Gastroesophageal sphincter (tissue), 4 donors: Measurements from ENCODE around the gene CBX6. TPM values are rescaled to one million over a fixed set of nuclear protein-coding genes. Genes with fewer than 3 reads are reported as not detected.

ENCODE experiments used
- ATAC-seq: fragments of 150-250 bp; one replicate; pipeline ENCODE4 v1.9.1; 2016; ENCODE audit warnings: mild to moderate bottlenecking, moderate library complexity
- H3K27ac ChIP-seq, 4 donors: fragments of 200-600 bp; sonication (generic) in 3 of 4; 1 replicate in 3 of 4; 2 replicates in 1 of 4; pipeline ENCODE4 v1.5.1; 2016 to 2019
- H3K27me3 ChIP-seq: fragments of 200-600 bp; sonication (generic); one replicate; pipeline ENCODE4 v1.5.1; 2019
- H3K36me3 ChIP-seq, 2 donors: fragments of 200-600 bp; sonication (generic); one replicate each; pipeline ENCODE4 v1.5.1; 2019; ENCODE audit warnings: control low read depth in 1 of 2
- H3K4me1 ChIP-seq, 3 donors: fragments of 200-600 bp; sonication (generic); 1 replicate in 2 of 3; 2 replicates in 1 of 3; pipeline ENCODE4 v1.5.1; 2016 to 2019; ENCODE audit warnings: control low read depth in 2 of 3
- H3K4me3 ChIP-seq, 2 donors: fragments of 200-600 bp; sonication (generic); one replicate each; pipeline ENCODE4 v1.5.1; 2019; ENCODE audit warnings: mild to moderate bottlenecking in 1 of 2, moderate library complexity in 1 of 2
- H3K9me3 ChIP-seq, 3 donors: fragments of 200-600 bp; sonication (generic); one replicate each; pipeline ENCODE4 v1.5.1; 2017 to 2019; ENCODE audit warnings: control low read depth in 2 of 3
- EP300 ChIP-seq: sonication (generic); formaldehyde crosslinking; IDR thresholded peaks from one replicate; pipeline ENCODE4 v1.6.1; 2017; ENCODE audit warnings: antibody characterized with exemption, mild to moderate bottlenecking
- POLR2A ChIP-seq, 2 donors: fragments of 450-650 bp; IDR thresholded peaks; one replicate each; pipeline ENCODE4 v1.6.1; 2017; ENCODE audit warnings: antibody characterized with exemption in 2 of 2, mild to moderate bottlenecking in 2 of 2, moderate library complexity in 1 of 2
- POLR2AphosphoS5 ChIP-seq: sonication (generic); formaldehyde crosslinking; IDR thresholded peaks from one replicate; pipeline ENCODE4 v1.6.1; 2017; ENCODE audit warnings: antibody characterized with exemption
- WGBS, 2 donors: methylation state at CpG; one replicate each; pipeline ENCODE4 v1.1.5; 2018; ENCODE audit warnings: low coverage in 1 of 2; 5-methylcytosine and 5-hydroxymethylcytosine counted together
- total RNA-seq, 4 donors: library from RNA; depleted of rRNA; stranded (reverse); fragments of >200 nt; gene quantifications; one replicate each; pipeline ENCODE4 v1.1.0, GENCODE V29; 2016
- TF ChIP-seq, protein P1 (sequence below), 4 experiments: fragments of 200-600 bp in 2 of 4; fragments of 450-650 bp in 2 of 4; sonication (generic) in 1 of 4; IDR thresholded peaks; one replicate each; pipeline ENCODE4 v1.5.1; 2017 to 2019; ENCODE audit warnings: antibody characterized with exemption in 4 of 4, mild to moderate bottlenecking in 2 of 4, moderate library complexity in 2 of 4

Gene CBX6
- total RNA-seq, 4 donors from 2014 or later, result 77.3 to 187 (median 105) TPM

- Histone ChIP-seq H3K27ac (no peak overlapping the region), H3K9me3 (no peaks in the 10 kb centered on the region), H3K36me3 (peaks cover 0 to 6% of the 10 kb centered on the region in 2 donors), H3K4me3 (no peak overlapping the region), H3K4me1 (no peaks in the 10 kb centered on the region), H3K27me3 (no peaks in the 10 kb centered on the region)
- TF ChIP-seq EP300 (no peak), POLR2A (IDR thresholded peaks at IDR 0.05) (no peak), POLR2AphosphoS5 (no peak)
- TF ChIP-seq, protein P1, sequence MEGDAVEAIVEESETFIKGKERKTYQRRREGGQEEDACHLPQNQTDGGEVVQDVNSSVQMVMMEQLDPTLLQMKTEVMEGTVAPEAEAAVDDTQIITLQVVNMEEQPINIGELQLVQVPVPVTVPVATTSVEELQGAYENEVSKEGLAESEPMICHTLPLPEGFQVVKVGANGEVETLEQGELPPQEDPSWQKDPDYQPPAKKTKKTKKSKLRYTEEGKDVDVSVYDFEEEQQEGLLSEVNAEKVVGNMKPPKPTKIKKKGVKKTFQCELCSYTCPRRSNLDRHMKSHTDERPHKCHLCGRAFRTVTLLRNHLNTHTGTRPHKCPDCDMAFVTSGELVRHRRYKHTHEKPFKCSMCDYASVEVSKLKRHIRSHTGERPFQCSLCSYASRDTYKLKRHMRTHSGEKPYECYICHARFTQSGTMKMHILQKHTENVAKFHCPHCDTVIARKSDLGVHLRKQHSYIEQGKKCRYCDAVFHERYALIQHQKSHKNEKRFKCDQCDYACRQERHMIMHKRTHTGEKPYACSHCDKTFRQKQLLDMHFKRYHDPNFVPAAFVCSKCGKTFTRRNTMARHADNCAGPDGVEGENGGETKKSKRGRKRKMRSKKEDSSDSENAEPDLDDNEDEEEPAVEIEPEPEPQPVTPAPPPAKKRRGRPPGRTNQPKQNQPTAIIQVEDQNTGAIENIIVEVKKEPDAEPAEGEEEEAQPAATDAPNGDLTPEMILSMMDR (IDR thresholded peaks at IDR 0.05), result no peak
- WGBS, 2 donors, result 76 to 79% methylated on average over 5 of the region's 5 CpGs
- ATAC-seq, result no peak
Observed at GRCh38 chr22:38826801-38827200, 45.2 kb downstream of the CBX6 start.

DNA sequence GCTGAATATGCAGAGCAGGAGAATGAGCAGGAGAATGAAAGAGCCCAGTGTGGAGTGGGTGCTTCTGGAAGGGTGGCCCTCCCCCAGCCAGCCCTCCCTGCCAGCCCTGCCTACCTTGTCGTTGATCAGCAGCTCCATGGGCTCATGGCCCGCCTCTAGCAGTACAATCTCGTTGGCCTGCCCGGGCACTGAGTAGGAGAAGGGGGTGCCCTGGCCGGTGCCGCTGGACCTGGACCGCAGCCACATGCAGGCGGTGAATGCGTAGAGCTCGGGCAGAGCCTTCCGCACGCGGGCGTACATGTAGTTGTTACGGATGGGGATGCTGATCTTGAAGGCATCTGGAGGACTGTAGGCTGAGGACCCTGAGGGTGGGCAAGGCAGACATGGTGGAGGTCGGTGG is 45.6 kb downstream of the CBX6 start:
- H3K36me3 ChIP-seq, result peaks cover 0 to 6% of the 10 kb centered on the region in 2 donors
- TF ChIP-seq POLR2AphosphoS5, result no peak
- TF ChIP-seq, protein P1 (IDR thresholded peaks at IDR 0.05), result no peak
- ATAC-seq, result no peak
- no peaks in the 10 kb centered on the region for H3K27me3 ChIP-seq
- H3K9me3 ChIP-seq, result no peaks in the 10 kb centered on the region
- no CpG with 5 or more reads among the region's 16 CpGs for WGBS, 2 donors
- H3K4me1 ChIP-seq, result no peaks in the 10 kb centered on the region
- H3K27ac ChIP-seq, result no peak overlapping the region
- no peak overlapping the region for H3K4me3 ChIP-seq

DNA sequence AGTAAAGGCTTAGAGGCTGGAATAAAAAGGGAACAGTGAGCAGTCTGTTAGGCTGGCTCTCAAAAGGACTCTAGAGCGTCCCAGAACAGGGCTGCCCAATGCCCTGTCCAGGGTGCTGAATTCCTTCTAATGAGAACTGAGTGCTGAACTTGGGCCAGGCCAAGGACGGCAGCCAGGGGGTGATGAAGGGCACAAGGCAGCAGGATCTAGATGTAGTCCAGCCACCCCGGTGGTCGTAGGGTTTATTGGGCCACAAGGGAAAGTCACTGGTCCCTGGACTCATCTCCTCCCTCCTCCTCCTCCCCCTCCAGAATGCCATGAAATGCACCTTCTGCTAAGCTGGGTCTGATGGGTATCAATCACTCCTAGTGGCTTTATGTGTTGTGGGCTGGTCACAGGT is 47.4 kb downstream of the CBX6 start:
- TF ChIP-seq POLR2A (IDR thresholded peaks at IDR 0.05) (no peak), EP300 (no peak), POLR2AphosphoS5 (no peak)
- TF ChIP-seq, protein P1 (IDR thresholded peaks at IDR 0.05), result no peak
- H3K36me3 ChIP-seq, result peaks cover 0 to 6% of the 10 kb centered on the region in 2 donors
- no peak overlapping the region for H3K4me3 ChIP-seq
- no peaks in the 10 kb centered on the region for H3K9me3 ChIP-seq
- WGBS, 2 donors, result 0 to 8% methylated on average over 3 to 4 of the region's 4 CpGs
- ATAC-seq, result peak; percentile 62
- no peaks in the 10 kb centered on the region for H3K4me1 ChIP-seq
- no peaks in the 10 kb centered on the region for H3K27me3 ChIP-seq
- H3K27ac ChIP-seq, result no peak overlapping the region

DNA sequence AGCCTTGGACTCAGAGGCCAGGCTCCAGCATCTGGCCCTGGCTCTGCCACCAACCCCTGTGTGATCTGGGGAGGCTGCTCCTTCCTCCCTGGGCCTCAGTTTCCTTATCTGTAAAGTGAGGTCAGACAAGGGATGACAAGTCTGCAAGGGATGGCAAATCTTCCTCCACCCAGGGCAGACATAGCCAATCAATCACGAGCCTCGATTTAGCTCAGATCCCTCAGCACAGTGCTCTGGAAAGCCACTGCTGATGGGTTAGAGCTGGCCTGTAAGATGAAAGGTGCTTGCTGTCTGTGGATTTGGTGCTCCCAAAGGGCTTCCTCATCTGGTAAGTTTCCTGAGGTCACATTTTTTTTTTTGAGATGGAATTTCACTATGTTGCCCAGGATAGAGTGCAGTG is 48.4 kb downstream of the CBX6 start:
- H3K4me1 ChIP-seq, result no peaks in the 10 kb centered on the region
- TF ChIP-seq, protein P1 (IDR thresholded peaks at IDR 0.05), result no peak
- TF ChIP-seq POLR2AphosphoS5 (no peak), POLR2A (IDR thresholded peaks at IDR 0.05) (no peak), EP300 (no peak)
- H3K4me3 ChIP-seq, result no peak overlapping the region
- H3K36me3 ChIP-seq, result peaks cover 0 to 6% of the 10 kb centered on the region in 2 donors
- H3K27me3 ChIP-seq, result no peaks in the 10 kb centered on the region
- no peak for ATAC-seq
- no peaks in the 10 kb centered on the region for H3K9me3 ChIP-seq
- 79 to 80% methylated on average over 2 of the region's 2 CpGs for WGBS, 2 donors
- H3K27ac ChIP-seq, result no peak overlapping the region

DNA sequence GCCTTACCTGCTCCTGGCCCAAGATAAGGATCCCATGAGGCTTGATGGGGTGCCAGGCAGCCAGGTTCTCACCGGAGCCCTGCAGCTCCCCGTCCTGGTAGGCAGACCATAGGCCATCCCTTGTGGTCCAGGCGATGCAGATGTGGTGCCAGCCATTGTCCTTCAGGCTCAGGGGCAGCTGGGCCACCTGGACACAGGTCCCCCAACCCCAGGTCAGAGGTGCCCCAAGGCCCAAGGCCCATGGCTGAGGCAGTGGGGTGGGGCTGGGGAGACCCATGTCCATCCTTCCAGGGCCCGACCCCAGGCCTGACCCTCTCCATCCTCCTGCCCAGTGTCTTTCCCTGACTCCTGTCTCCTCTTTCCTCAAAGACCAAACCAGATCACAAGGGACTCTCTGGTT is 48.9 kb downstream of the CBX6 start:
- Histone ChIP-seq H3K36me3 (peaks cover 0 to 6% of the 10 kb centered on the region in 2 donors), H3K27me3 (no peaks in the 10 kb centered on the region), H3K27ac (no peak overlapping the region), H3K9me3 (no peaks in the 10 kb centered on the region), H3K4me1 (no peaks in the 10 kb centered on the region), H3K4me3 (no peak overlapping the region)
- ATAC-seq, result no peak
- no CpG with 5 or more reads among the region's 4 CpGs for WGBS, 2 donors
- TF ChIP-seq POLR2A (IDR thresholded peaks at IDR 0.05), result no peak
- TF ChIP-seq, protein P1 (IDR thresholded peaks at IDR 0.05), result no peak
- no peak for TF ChIP-seq POLR2AphosphoS5
- TF ChIP-seq EP300, result no peak
